K562 (cell line): ENCODE results near the gene TUBGCP6. TPM values are rescaled to one million over a fixed set of nuclear protein-coding genes. Genes with fewer than 3 reads are reported as not detected.
A peak's percentile ranks its signal among the peaks of the same experiment; 100 is the strongest.

Experiments used
- ATAC-seq: fragments of 200-7000 bp; cut with Tn5 transposase; 3 replicates; pipeline ENCODE4 v1.9.1; 2020; ENCODE audit warnings: moderate library complexity
- BruUV-seq: library from RNA; stranded (reverse); fragments of 400-500 nt; replicated peaks from 2 replicates; lab custom pipeline; 2021; lab: Mats Ljungman, UMichigan
- CTCF ChIA-PET: fragments of 300-600 bp; formaldehyde crosslinking; extraction: SDS; loops from one replicate; lab custom pipeline; 2021; ENCODE audit warnings: low intra/inter-chr PET ratio; lab: Yijun Ruan, JAX
- POLR2A ChIA-PET: fragments of 300-600, 350-650 bp; sonication (Branson Sonifier 250); formaldehyde crosslinking; extraction: SDS; loops from one replicate; lab custom pipeline; 2021; ENCODE audit warnings: antibody characterized with exemption, inconsistent platforms; lab: Yijun Ruan, JAX
- DNase-seq, 4 experiments: peaks; one replicate each; pipeline versions ENCODE4 v3.0.0 to v3.0.0-alpha.2; 2011 to 2018; ENCODE audit warnings: low spot score in 3 of 4, mixed read lengths in 3 of 4; ENCODE audit errors: extremely low read depth in 1 of 4
- FAIRE-seq: peaks from 2 replicates; lab custom pipeline; 2011; peaks lifted over from hg19 to GRCh38; lab: Jason Lieb, UNC
- H2AFZ ChIP-seq: 2 replicates; pipeline ENCODE4 v1.6.0; 2011; ENCODE audit warnings: low read depth, low read length, control low read depth, inconsistent platforms
- H3K27ac ChIP-seq: fragments of 200-600 bp; 3 replicates; pipeline ENCODE4 v1.8.0; 2011; ENCODE audit warnings: low read depth, mild to moderate bottlenecking, control low read depth, inconsistent platforms, low read length, moderate library complexity, mixed read lengths; ENCODE audit errors: extremely low read depth
- H3K27me3 ChIP-seq, 2 experiments: fragments of 300-600 bp in 1 of 2; 2 replicates in 1 of 2; 3 replicates in 1 of 2; pipeline versions ENCODE4 v1.6.0 to v1.8.0; 2011; ENCODE audit warnings: inconsistent platforms in 2 of 2, low read length in 2 of 2, mild to moderate bottlenecking in 1 of 2, mixed read lengths in 1 of 2, moderate library complexity in 1 of 2; ENCODE audit not compliant: control insufficient read depth in 2 of 2, insufficient read depth in 2 of 2
- H3K36me3 ChIP-seq: fragments of 300-600 bp; 3 replicates; pipeline ENCODE4 v1.8.0; 2011; ENCODE audit warnings: mild to moderate bottlenecking, low read length, inconsistent platforms; ENCODE audit not compliant: control insufficient read depth, insufficient read depth
- H3K4me1 ChIP-seq, 2 experiments: fragments of 200-600 bp in 1 of 2; replicated peaks in 1 of 2; 2 replicates in 1 of 2; 3 replicates in 1 of 2; pipeline versions ENCODE4 v1.5.1 to v1.8.0; 2011; ENCODE audit warnings: inconsistent platforms in 2 of 2, low read length in 2 of 2, mild to moderate bottlenecking in 1 of 2, mixed read lengths in 1 of 2, moderate library complexity in 1 of 2; ENCODE audit not compliant: control insufficient read depth in 2 of 2, insufficient read depth in 2 of 2
- H3K4me2 ChIP-seq: 2 replicates; pipeline ENCODE4 v1.6.1; 2011; ENCODE audit warnings: low read length, control low read depth, inconsistent platforms, mixed read lengths; ENCODE audit not compliant: insufficient read depth
- H3K4me3 ChIP-seq: fragments of 200-600 bp; sonication (generic), shearing (Covaris generic); 2 replicates; pipeline ENCODE4 v1.5.1; 2016; ENCODE audit warnings: control low read depth, inconsistent platforms
- H3K79me2 ChIP-seq: fragments of 200-600 bp; 3 replicates; pipeline ENCODE4 v1.8.0; 2011; ENCODE audit warnings: low read length, inconsistent platforms; ENCODE audit not compliant: control insufficient read depth, insufficient read depth
- H3K9ac ChIP-seq, 2 experiments: 2 replicates each; pipeline versions ENCODE4 v1.6.0 to v1.6.1; 2011; ENCODE audit warnings: low read depth in 2 of 2, low read length in 2 of 2, control low read depth in 1 of 2, inconsistent platforms in 1 of 2, mild to moderate bottlenecking in 1 of 2, mixed read lengths in 1 of 2; ENCODE audit not compliant: insufficient read depth in 1 of 2
- H3K9me1 ChIP-seq: one replicate; pipeline ENCODE4 v1.6.0; 2011; ENCODE audit warnings: inconsistent platforms, mild to moderate bottlenecking, low read length, moderate library complexity; ENCODE audit not compliant: control insufficient read depth, insufficient read depth
- H3K9me3 ChIP-seq: replicated peaks from 2 replicates; pipeline ENCODE4 v1.5.1; 2011; ENCODE audit warnings: low read depth, low read length, inconsistent platforms; ENCODE audit not compliant: control insufficient read depth, insufficient read depth
- H4K20me1 ChIP-seq: replicated peaks from 2 replicates; pipeline ENCODE4 v1.6.1; 2011; ENCODE audit warnings: low read length, inconsistent platforms, mixed read lengths; ENCODE audit not compliant: control insufficient read depth, insufficient read depth
- E2F4 ChIP-seq: sonication (generic); formaldehyde crosslinking; IDR thresholded peaks from 2 replicates; pipeline ENCODE4 v1.8.0; 2022; ENCODE audit warnings: mild to moderate bottlenecking, low read depth, missing genetic modification reagents
- HNRNPH1 ChIP-seq: fragments of 200-400 bp; formaldehyde crosslinking; optimal IDR thresholded peaks from 2 replicates; pipeline ENCODE3; 2017; ENCODE audit warnings: low read depth, mild to moderate bottlenecking, low read length, moderate library complexity
- POLR2B ChIP-seq: fragments of 450-650 bp; IDR thresholded peaks from 2 replicates; pipeline ENCODE4 v1.6.1; 2018; ENCODE audit warnings: low read depth; ENCODE audit not compliant: partially characterized antibody
- RBFOX2 ChIP-seq: fragments of 200-400 bp; formaldehyde crosslinking; IDR thresholded peaks from 2 replicates; pipeline ENCODE4 v1.6.1; 2017; ENCODE audit warnings: low read depth, mild to moderate bottlenecking, low read length, moderate library complexity
- RFX1 ChIP-seq: fragments of 450-650 bp; IDR thresholded peaks from 2 replicates; pipeline ENCODE4 v1.6.1; 2016; ENCODE audit warnings: mild to moderate bottlenecking, moderate library complexity
- RNF2 ChIP-seq: sonication (generic); IDR thresholded peaks from 2 replicates; pipeline ENCODE4 v1.6.1; 2016
- ZNF707 ChIP-seq: fragments of 250-450 bp; sonication (Bioruptor Pico); conservative IDR thresholded peaks from 2 replicates; pipeline ENCODE4 v1.8.0; 2022; ENCODE audit warnings: inconsistent platforms, mild to moderate bottlenecking, moderate library complexity
- ZSCAN32 ChIP-seq: fragments of 450-650 bp; formaldehyde crosslinking; IDR thresholded peaks from 2 replicates; pipeline ENCODE4 v1.4.0; 2020; ENCODE audit warnings: mild to moderate bottlenecking, moderate library complexity
- WGBS: fragments of 100-300 bp; shearing (Covaris generic); methylation state at CpG from one replicate; pipeline ENCODE4 v1.1.6; 2016; ENCODE audit warnings: low coverage, mixed read lengths; ENCODE audit not compliant: insufficient coverage; ENCODE audit errors: missing lambda C conversion rate; 5-methylcytosine and 5-hydroxymethylcytosine counted together
- in situ Hi-C: fragments of 300-500 bp; cut with MboI; formaldehyde crosslinking; loops from 4 replicates; pipeline ENCODE4 v1.15.0; 2018; ENCODE audit warnings: inconsistent platforms, mixed read lengths
- intact Hi-C: fragments of 100-400 bp; cut with micrococcal nuclease; formaldehyde crosslinking; loops from 2 replicates; pipeline ENCODE4 v1.14.2; 2022
- polyA plus RNA-seq, 8 experiments: library from polyadenylated mRNA; depleted of rRNA in 4 of 8; stranded (reverse) in 5 of 8; unstranded in 3 of 8; fragments of >200 nt; fragmentation: Nextera tagmentation in 2 of 8; fragmentation: Illumina TruSeq in 1 of 8; extraction: Ambion mirVana in 2 of 8; extraction: Trizol in 1 of 8; gene quantifications; 2 replicates each; pipeline versions ENCODE4 v1.2.1 to v1.2.3, GENCODE V29; 2011 to 2014; ENCODE audit warnings: inconsistent platforms in 1 of 8, missing spikeins in 1 of 8
- total RNA-seq, 7 experiments: library from RNA; depleted of rRNA in 6 of 7; stranded (reverse); fragments of >200 nt in 6 of 7; fragmentation: Illumina TruSeq in 2 of 7; extraction: Trizol in 2 of 7; gene quantifications; 2 replicates each; pipeline versions ENCODE4 v1.2.1 to v1.2.3, GENCODE V29; 2011 to 2021; ENCODE audit warnings: low replicate concordance in 1 of 7
- TF ChIP-seq, protein P1 (sequence below), 2 experiments: fragments of 450-650 bp; IDR thresholded peaks; 2 replicates each; pipeline ENCODE4 v1.6.1; 2016; ENCODE audit warnings: mild to moderate bottlenecking in 2 of 2, borderline replicate concordance in 1 of 2, low read depth in 1 of 2, moderate library complexity in 1 of 2

The TUBGCP6 gene
- total and polyA plus RNA-seq, 9 of the 15 experiments (the other 6 are each of a cell fraction or from before 2014, with no cell fraction given), result 0.76 to 33.0 (median 10.1) TPM

- TF ChIP-seq E2F4 (CRISPR knock-in tag) (no peak), HNRNPH1 (no peak), ZSCAN32 (CRISPR knock-in tag) (no peak), RNF2 (no peak)
Measured at GRCh38 chr22:50252082-50253045, 7.5 kb upstream of the TUBGCP6 start (continued).

GRCh38 chr22:50251477-50252081, 6.8 kb upstream of the TUBGCP6 start:
- no peak overlapping the region for H3K4me2 ChIP-seq
- FAIRE-seq, result no peak
- in situ Hi-C loops, result no loop called here
- ChIA-PET POLR2A (interaction anchor here (0.6 to 1.4 kb wide), 6 partner anchors 9 to 90 kb away, joined by 3 to 5 read pairs (median 4); no protein-coding TSS in a partner anchor), CTCF (no interaction called here)
- no peak for DNase-seq
- no peak for ATAC-seq
- no peaks in the 10 kb centered on the region for H3K27me3 ChIP-seq
- peaks cover 9 to 86% of the 10 kb centered on the region in 2 experiments for H3K4me1 ChIP-seq
- H4K20me1 ChIP-seq, result no peaks in the 10 kb centered on the region
- peak overlapping the region; percentile 62; the same call in 1 of the 2 replicates for H3K4me3 ChIP-seq
- peak overlapping the region in 1 of 2 experiments; percentile 66; a peak in 1 of 4 replicates for H3K9ac ChIP-seq
- H2AFZ ChIP-seq, result no peak overlapping the region
- H3K9me1 ChIP-seq, result no peaks in the 10 kb centered on the region
- H3K36me3 ChIP-seq, result peaks cover 60% of the 10 kb centered on the region; the same call in 2 of the 3 replicates
- 53% methylated on average over 23 of the region's 36 CpGs for WGBS
- BruUV-seq, result no TSS peak
- no peak overlapping the region for H3K27ac ChIP-seq
- peaks cover 16% of the 10 kb centered on the region for H3K79me2 ChIP-seq
- intact Hi-C loops, result no loop called here
- no peaks in the 10 kb centered on the region for H3K9me3 ChIP-seq
- TF ChIP-seq ZNF707 (CRISPR knock-in tag) (no peak), POLR2B (no peak), RBFOX2 (peak; percentile 42), RFX1 (no peak)
- TF ChIP-seq, protein P1, sequence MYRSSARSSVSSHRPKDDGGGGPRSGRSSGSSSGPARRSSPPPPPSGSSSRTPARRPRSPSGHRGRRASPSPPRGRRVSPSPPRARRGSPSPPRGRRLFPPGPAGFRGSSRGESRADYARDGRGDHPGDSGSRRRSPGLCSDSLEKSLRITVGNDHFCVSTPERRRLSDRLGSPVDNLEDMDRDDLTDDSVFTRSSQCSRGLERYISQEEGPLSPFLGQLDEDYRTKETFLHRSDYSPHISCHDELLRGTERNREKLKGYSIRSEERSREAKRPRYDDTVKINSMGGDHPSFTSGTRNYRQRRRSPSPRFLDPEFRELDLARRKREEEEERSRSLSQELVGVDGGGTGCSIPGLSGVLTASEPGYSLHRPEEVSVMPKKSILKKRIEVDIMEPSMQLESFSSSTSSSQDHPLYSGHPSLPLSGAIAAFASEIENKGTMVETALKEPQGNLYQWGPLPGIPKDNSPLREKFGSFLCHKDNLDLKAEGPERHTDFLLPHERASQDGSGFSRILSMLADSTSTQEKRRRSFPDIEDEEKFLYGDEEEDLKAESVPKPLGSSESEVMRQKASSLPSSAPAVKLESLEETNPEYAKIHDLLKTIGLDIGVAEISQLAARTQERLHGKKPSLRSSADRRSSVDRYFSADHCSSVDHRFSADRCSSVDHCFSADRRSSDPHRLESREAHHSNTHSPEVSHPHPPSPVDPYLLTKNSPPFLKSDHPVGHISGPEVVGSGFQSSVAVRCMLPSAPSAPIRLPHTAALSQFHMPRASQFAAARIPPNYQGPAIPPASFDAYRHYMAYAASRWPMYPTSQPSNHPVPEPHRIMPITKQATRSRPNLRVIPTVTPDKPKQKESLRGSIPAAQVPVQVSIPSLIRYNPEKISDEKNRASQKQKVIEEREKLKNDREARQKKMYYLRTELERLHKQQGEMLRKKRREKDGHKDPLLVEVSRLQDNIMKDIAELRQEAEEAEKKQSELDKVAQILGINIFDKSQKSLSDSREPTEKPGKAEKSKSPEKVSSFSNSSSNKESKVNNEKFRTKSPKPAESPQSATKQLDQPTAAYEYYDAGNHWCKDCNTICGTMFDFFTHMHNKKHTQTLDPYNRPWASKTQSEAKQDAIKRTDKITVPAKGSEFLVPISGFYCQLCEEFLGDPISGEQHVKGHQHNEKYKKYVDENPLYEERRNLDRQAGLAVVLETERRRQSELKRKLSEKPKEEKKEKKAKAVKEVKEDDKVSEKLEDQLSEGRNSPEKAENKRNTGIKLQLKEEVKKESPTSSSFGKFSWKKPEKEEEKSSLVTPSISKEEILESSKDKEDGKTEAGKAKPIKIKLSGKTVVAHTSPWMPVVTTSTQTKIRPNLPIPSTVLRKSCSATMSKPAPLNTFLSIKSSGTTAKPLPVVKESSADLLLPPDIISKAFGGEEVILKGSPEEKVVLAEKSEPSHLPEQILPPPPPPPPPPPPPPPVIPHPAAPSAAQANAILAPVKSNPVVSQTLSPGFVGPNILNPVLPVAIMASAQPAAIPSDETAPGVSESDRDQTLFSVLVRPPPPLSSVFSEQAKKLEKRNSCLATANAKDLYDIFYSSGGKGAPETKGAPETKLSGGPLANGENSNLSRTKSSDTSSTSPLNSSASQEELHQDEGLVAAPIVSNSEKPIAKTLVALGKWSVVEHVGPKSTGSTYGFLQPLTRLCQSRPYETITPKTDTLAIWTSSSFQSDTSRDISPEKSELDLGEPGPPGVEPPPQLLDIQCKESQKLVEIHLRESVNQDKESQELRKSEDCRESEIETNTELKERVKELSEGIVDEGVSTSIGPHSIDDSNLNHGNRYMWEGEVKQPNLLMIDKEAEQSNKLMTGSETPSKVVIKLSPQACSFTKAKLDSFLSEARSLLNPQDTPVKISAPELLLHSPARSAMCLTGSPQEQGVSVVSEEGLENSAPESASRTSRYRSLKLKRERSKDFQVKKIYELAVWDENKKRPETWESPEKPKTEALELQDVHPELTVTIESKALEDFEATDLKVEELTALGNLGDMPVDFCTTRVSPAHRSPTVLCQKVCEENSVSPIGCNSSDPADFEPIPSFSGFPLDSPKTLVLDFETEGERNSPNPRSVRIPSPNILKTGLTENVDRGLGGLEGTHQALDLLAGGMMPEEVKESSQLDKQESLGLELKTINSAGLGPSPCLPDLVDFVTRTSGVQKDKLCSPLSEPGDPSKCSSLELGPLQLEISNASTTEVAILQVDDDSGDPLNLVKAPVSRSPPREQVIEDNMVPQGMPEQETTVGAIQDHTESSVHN (IDR thresholded peaks at IDR 0.05; ENCODE audit: borderline replicate concordance in 1 of 2, low read depth in 1 of 2), result no peak
